HUES48 (cell line): ENCODE measurements around the gene KCNMA1.

Experiments used
- H3K27ac ChIP-seq: one replicate; pipeline ENCODE4 v1.7.0; 2013; ENCODE audit warnings: low read depth, low read length, inconsistent platforms
- H3K27me3 ChIP-seq: 2 replicates; pipeline ENCODE4 v1.6.1; 2013; ENCODE audit warnings: mild to moderate bottlenecking, low read length; ENCODE audit not compliant: control insufficient read depth, insufficient read depth
- H3K36me3 ChIP-seq: 2 replicates; pipeline ENCODE4 v1.6.1; 2013; ENCODE audit warnings: low read length; ENCODE audit not compliant: control insufficient read depth, insufficient read depth
- H3K4me1 ChIP-seq: 2 replicates; pipeline ENCODE4 v1.6.1; 2013; ENCODE audit warnings: mild to moderate bottlenecking, low read length; ENCODE audit not compliant: control insufficient read depth, insufficient read depth
- H3K4me3 ChIP-seq: 2 replicates; pipeline ENCODE4 v1.5.1; 2013; ENCODE audit warnings: mild to moderate bottlenecking, low read depth, low read length
- H3K9ac ChIP-seq: 2 replicates; pipeline ENCODE4 v1.6.1; 2013; ENCODE audit warnings: mild to moderate bottlenecking, low read depth, low read length, moderate library complexity
- H3K9me3 ChIP-seq: 2 replicates; pipeline ENCODE4 v1.6.1; 2013; ENCODE audit warnings: low read length; ENCODE audit not compliant: control insufficient read depth, insufficient read depth

KCNMA1 gene

DNA sequence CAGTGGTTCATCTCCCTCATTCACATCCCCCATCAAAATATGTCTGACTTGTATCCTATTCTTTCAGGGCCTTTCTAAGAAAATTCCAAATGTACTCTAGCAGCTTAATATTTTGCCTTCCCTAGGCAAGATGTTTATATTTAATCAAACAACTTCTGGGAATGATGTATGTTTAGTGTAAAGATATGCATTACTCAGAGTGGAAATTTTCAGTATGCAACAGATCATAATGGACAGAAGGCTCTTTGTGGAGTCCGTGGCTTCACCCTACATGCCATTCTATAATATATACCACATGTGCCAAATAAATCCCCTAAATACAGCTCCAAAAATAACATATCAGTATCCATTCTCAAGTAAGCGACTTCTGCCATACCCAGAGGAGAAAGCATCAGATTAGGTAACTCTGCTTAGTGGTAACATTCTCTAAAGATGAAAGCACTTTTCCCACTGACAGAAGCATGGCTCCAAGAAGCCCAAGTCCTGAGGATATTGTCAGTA lies 316.6 kb downstream of the KCNMA1 start:
- H3K9me3 ChIP-seq, result no peaks in the 10 kb centered on the region
- no peak overlapping the region for H3K4me3 ChIP-seq
- H3K27ac ChIP-seq, result no peak overlapping the region
- peaks cover 13% of the 10 kb centered on the region for H3K4me1 ChIP-seq
- no peaks in the 10 kb centered on the region for H3K36me3 ChIP-seq
- H3K27me3 ChIP-seq, result no peaks in the 10 kb centered on the region
- no peak overlapping the region for H3K9ac ChIP-seq

DNA sequence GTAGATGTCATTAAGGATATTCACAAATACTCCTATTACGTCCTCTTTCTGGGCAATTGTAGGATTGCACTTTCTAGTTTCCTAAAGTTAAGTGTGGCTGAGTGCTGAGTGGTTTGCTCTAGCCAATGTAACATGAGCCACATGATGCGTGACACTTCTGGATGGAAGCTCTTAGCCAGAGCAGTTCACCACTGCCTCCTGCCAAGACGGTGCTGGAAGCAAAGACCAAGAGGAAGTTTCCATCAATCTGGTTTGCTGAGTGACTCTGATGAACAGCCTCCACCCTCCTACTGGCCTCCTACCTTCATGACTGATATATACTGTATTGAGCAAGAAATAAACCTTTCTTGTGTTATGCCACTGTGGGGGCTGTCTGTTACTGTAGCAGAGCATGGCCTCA lies 318.1 kb downstream of the KCNMA1 start:
- H3K27me3 ChIP-seq, result no peaks in the 10 kb centered on the region
- H3K36me3 ChIP-seq, result no peaks in the 10 kb centered on the region
- no peak overlapping the region for H3K4me3 ChIP-seq
- H3K9me3 ChIP-seq, result no peaks in the 10 kb centered on the region
- H3K9ac ChIP-seq, result no peak overlapping the region
- peaks cover 5% of the 10 kb centered on the region for H3K4me1 ChIP-seq
- H3K27ac ChIP-seq, result no peak overlapping the region

DNA sequence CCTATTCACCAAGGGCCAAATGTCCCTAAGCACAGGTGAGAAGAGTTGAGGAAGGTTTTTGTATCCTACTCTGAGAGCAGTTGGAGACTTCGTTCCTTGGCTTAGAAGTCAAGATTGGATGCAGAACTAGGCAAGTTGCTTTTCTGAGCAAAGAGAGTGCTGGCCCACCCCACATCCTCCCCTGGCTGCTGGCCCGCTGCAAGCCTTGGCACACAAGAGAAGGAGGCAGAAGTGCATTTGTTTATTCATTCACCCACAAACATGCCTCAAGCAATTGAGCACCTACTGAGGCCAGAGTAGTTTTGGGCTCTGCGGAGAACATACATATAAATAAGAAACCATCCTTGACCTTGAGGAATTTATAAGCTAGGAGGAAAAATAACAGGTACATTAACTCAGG lies 318.9 kb downstream of the KCNMA1 start:
- Histone ChIP-seq H3K9me3 (no peaks in the 10 kb centered on the region), H3K36me3 (no peaks in the 10 kb centered on the region), H3K27me3 (no peaks in the 10 kb centered on the region), H3K4me3 (no peak overlapping the region), H3K27ac (no peak overlapping the region), H3K4me1 (peaks cover 12% of the 10 kb centered on the region), H3K9ac (no peak overlapping the region)

DNA sequence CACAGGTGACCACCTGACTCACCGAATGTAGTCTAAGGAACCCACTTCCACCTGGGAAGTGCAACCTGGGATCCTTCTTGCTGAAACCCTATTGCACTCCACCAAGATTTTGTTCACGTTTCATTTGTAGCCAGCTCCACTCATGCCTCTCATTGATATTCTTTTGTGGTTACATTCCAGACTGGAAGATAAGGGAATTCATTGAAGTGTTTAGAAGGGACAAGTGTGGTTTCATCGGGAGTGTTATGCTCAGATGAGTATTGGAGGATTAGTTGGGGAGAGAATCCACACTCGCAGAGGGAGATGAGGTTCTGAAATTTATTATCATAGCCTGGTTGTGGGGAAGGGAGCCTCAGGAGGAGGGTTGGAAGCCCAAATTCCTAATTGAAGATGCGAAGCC lies 320.4 kb downstream of the KCNMA1 start:
- no peaks in the 10 kb centered on the region for H3K27me3 ChIP-seq
- H3K9me3 ChIP-seq, result no peaks in the 10 kb centered on the region
- H3K4me1 ChIP-seq, result peaks cover 20% of the 10 kb centered on the region
- no peak overlapping the region for H3K9ac ChIP-seq
- no peak overlapping the region for H3K27ac ChIP-seq
- no peak overlapping the region for H3K4me3 ChIP-seq
- H3K36me3 ChIP-seq, result no peaks in the 10 kb centered on the region

DNA sequence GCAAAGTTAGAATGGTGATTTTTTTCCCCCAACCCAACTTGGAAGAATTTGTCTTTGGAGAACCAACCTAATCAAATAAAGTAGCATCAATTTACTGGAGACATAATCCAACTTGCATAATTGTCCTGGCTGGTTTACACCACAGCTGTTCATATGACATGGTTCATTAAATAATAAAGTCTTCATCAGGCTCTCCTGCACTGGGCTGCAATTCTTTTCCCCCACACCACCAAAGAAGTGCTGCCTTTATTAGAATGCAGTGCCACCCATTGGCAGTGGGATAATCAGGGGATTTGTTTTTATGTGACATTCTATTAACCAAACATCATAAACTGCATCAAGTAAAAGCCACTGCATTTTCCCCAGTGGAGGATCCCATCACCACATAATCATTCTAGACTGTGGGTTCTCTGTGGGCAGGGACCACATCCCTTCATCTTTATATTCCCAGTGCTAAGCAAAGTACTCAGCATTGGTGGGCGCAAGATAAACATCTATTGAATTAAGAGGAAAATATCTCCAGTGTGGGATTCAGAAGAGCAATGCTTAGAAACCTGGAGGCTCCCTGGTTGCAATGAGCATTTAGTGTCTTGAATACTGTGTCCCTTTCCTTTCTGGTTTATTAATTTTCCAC lies 322.0 kb downstream of the KCNMA1 start:
- H3K36me3 ChIP-seq, result no peaks in the 10 kb centered on the region
- H3K4me1 ChIP-seq, result peaks cover 20% of the 10 kb centered on the region
- H3K27me3 ChIP-seq, result no peaks in the 10 kb centered on the region
- H3K27ac ChIP-seq, result no peak overlapping the region
- H3K9me3 ChIP-seq, result no peaks in the 10 kb centered on the region
- no peak overlapping the region for H3K4me3 ChIP-seq
- no peak overlapping the region for H3K9ac ChIP-seq

DNA sequence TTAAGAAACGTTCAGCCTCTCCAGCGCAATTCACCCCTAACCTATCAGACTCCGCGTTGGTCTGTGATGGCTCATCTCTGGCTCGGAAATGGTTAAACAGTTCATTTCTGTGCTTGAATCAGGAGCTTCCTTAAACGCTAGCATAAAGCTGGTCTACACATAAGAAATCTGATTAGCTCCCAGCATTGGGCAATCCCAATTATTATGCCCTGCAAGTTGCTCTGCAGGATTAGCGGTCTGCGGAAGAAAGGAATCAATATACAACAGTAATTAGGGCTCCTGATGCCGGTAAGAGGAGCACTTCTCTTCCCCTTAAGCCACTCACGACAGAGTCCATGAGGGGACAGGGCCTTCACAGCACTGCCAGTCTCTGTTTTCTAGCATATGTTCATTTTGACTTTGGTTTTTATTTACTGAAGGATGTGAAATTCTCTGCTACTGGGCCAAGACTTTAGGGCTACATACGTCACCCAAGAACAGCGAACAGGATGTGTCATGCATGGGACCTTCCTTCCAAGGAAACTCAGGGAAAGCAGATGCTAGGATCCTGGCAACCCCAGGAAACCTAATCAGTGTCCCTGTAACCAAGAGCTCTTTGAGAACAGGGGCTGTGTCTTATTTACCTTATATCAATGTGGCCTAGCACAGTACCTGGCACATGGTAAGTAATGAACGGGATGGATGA lies 324.4 kb downstream of the KCNMA1 start:
- no peak overlapping the region for H3K27ac ChIP-seq
- no peaks in the 10 kb centered on the region for H3K27me3 ChIP-seq
- no peak overlapping the region for H3K4me3 ChIP-seq
- no peaks in the 10 kb centered on the region for H3K36me3 ChIP-seq
- H3K9me3 ChIP-seq, result no peaks in the 10 kb centered on the region
- peaks cover 20% of the 10 kb centered on the region for H3K4me1 ChIP-seq
- H3K9ac ChIP-seq, result no peak overlapping the region

DNA sequence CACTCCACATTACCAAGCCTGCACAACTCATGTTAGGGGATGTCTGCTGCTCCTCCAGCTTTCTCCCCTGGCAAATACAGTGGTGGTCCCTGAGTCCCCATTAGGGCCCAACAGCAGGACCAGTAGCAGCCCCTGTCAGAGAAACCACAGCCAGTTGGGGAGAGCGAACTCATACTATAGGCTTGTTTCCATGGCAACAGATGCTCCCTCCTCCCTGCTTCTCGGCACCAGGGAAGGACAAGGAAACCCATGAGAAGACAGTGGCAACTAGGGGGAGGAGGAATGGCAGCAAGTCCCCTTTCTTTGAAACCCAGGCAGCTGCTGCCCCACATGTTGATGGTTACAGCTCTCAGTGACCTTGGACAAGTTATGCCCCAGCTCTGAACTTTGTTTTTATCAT lies 326.4 kb downstream of the KCNMA1 start:
- no peak overlapping the region for H3K27ac ChIP-seq
- no peaks in the 10 kb centered on the region for H3K27me3 ChIP-seq
- no peaks in the 10 kb centered on the region for H3K36me3 ChIP-seq
- H3K9me3 ChIP-seq, result no peaks in the 10 kb centered on the region
- no peak overlapping the region for H3K9ac ChIP-seq
- no peak overlapping the region for H3K4me3 ChIP-seq
- H3K4me1 ChIP-seq, result peaks cover 20% of the 10 kb centered on the region

DNA sequence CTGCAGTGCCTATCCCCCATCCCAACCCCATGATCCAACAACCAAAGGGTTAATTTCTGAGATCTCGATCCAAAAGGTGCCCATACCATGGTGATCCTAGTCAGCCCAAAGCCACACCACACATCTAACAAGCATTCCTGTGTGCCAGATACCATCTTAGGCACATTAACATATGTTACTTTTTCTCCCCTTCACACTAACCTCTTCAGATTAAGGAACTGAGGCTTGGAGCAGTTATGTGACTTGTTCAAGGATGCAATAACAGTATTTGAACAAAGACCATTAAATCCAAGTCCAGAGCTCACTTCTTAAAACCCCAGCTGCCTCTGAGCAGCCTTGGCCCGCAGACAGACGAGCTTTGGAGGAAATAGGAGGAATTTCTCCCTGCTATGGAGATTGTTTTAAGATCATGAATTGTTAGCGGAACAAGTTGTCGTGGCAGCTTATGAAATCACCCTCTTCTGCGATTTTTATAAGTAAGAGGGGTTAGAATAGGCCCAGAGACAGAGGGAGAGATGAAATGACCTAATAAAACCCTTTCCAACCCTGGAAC lies 327.2 kb downstream of the KCNMA1 start:
- Histone ChIP-seq H3K27me3 (no peaks in the 10 kb centered on the region), H3K4me1 (peaks cover 20% of the 10 kb centered on the region), H3K36me3 (no peaks in the 10 kb centered on the region), H3K4me3 (no peak overlapping the region), H3K9me3 (no peaks in the 10 kb centered on the region), H3K27ac (no peak overlapping the region), H3K9ac (no peak overlapping the region)

DNA sequence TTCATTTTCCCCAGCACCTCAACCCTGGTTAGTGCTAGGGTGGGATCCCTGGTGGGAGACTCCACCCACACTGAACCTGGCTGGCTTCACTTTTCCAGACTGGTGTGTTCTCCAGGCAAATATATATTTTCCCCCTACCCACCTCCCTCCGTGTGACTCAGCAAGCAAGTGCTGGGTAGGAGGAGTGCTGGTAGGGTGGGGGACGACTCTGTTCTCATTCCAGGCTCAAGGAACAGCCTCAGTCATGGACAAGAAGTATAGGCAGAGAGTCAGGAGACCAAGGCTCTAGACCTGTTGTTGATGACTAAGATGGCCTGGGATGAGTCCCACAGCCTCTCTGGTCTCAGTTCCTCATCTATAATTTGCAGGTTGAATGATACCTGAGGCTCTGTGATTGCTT lies 328.1 kb downstream of the KCNMA1 start:
- no peak overlapping the region for H3K9ac ChIP-seq
- no peak overlapping the region for H3K4me3 ChIP-seq
- peaks cover 15% of the 10 kb centered on the region for H3K4me1 ChIP-seq
- no peak overlapping the region for H3K27ac ChIP-seq
- no peaks in the 10 kb centered on the region for H3K9me3 ChIP-seq
- H3K27me3 ChIP-seq, result no peaks in the 10 kb centered on the region
- no peaks in the 10 kb centered on the region for H3K36me3 ChIP-seq

DNA sequence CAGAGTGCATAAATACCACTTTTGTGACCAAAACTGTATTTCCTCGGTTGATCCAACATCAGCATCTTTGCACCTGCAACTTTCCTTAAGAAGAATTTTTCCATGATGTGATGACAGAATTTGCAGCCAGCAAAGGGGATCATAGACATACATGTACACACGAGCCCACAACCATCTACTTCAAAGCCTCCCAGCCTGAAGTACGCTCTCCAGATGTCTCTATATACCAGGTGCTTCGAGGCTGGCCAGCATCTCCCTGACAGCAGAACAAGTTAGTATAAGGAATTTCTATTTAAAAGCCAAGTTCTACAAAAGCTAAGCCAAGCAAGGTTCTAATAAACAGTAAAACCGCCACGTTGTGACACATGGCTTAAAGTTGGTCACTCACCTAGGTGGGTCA lies 328.5 kb downstream of the KCNMA1 start:
- Histone ChIP-seq H3K9ac (no peak overlapping the region), H3K27me3 (no peaks in the 10 kb centered on the region), H3K36me3 (no peaks in the 10 kb centered on the region), H3K4me1 (peaks cover 11% of the 10 kb centered on the region), H3K4me3 (no peak overlapping the region), H3K9me3 (no peaks in the 10 kb centered on the region), H3K27ac (no peak overlapping the region)

DNA sequence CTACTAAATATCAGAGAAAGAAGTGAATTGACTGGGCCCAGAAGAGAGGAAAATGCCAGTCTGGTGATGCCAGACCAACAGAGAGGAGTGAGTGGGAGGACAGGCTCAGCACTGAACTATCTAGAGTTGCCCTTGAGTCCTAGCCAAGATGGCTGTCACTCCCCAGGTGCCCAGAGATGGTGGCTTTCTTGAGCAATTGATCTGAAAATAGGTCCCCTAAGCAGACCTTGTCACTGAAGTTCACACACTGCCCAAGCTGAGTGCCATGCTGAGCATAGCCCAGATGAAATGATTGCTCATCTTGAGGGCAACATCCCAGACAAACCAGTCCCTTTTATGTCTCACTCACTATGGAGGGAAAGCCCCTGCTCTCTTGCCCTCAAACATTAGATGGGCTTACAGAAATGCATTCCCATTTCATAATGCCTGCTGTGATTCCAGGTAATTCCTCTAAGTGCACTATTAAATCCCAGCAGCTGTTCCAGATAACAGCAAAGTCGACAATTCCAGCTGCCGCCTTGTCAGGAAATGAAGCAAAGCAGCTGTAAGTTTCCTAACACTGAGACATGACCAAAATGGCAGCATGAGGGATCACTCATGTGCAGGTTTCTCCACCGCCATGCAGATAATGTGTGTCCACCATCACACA lies 329.4 kb downstream of the KCNMA1 start:
- H3K36me3 ChIP-seq, result no peaks in the 10 kb centered on the region
- no peaks in the 10 kb centered on the region for H3K27me3 ChIP-seq
- no peak overlapping the region for H3K9ac ChIP-seq
- no peak overlapping the region for H3K27ac ChIP-seq
- H3K4me1 ChIP-seq, result peaks cover 3% of the 10 kb centered on the region; the same call in 1 of the 2 replicates
- H3K4me3 ChIP-seq, result no peak overlapping the region
- no peaks in the 10 kb centered on the region for H3K9me3 ChIP-seq
